Effector memory CD8-positive, alpha-beta T cell (primary cell): ENCODE measurements around the gene FCF1.
A peak's percentile ranks its signal among the peaks of the same experiment; 100 is the strongest.

Experiments used
- ATAC-seq: fragments of 150-1000 bp; cut with Tn5 transposase; replicated peaks from 2 replicates; pipeline ENCODE4 v1.10.0; 2021; ENCODE audit warnings: mild to moderate bottlenecking, moderate library complexity
- DNase-seq, 3 experiments: peaks; one replicate each; pipeline ENCODE4 v3.0.0; 2021
- H3K27ac Mint-ChIP-seq, 2 donors: one replicate each; pipeline ENCODE4 v1.8.0; 2022; ENCODE audit warnings: mild to moderate bottlenecking in 2 of 2, mixed read lengths in 2 of 2, moderate library complexity in 2 of 2
- H3K27me3 Mint-ChIP-seq, 2 donors: one replicate each; pipeline ENCODE4 v1.8.0; 2022; ENCODE audit warnings: mixed read lengths in 2 of 2
- H3K36me3 Mint-ChIP-seq: one replicate; pipeline ENCODE4 v1.8.0; 2022; ENCODE audit warnings: mild to moderate bottlenecking, moderate library complexity, mixed read lengths; ENCODE audit not compliant: insufficient read depth
- H3K4me1 Mint-ChIP-seq, 2 donors: one replicate each; pipeline ENCODE4 v1.8.0; 2022; ENCODE audit warnings: low read depth in 2 of 2, mixed read lengths in 2 of 2
- H3K4me3 Mint-ChIP-seq, 2 donors: one replicate each; pipeline ENCODE4 v1.8.0; 2022; ENCODE audit warnings: mild to moderate bottlenecking in 2 of 2, mixed read lengths in 2 of 2, moderate library complexity in 2 of 2
- H3K9me3 Mint-ChIP-seq, 2 donors: one replicate each; pipeline ENCODE4 v1.8.0; 2022; ENCODE audit warnings: mixed read lengths in 2 of 2
- total RNA-seq, 9 experiments: gene quantifications; one replicate each; lab custom pipeline; 2026; lab: John Stamatoyannopoulos, UW

Gene FCF1, protein sequence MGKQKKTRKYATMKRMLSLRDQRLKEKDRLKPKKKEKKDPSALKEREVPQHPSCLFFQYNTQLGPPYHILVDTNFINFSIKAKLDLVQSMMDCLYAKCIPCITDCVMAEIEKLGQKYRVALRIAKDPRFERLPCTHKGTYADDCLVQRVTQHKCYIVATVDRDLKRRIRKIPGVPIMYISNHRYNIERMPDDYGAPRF
- 24.9 to 81.6 (median 44.5) reads per million in 9 experiments for total RNA-seq

DNA sequence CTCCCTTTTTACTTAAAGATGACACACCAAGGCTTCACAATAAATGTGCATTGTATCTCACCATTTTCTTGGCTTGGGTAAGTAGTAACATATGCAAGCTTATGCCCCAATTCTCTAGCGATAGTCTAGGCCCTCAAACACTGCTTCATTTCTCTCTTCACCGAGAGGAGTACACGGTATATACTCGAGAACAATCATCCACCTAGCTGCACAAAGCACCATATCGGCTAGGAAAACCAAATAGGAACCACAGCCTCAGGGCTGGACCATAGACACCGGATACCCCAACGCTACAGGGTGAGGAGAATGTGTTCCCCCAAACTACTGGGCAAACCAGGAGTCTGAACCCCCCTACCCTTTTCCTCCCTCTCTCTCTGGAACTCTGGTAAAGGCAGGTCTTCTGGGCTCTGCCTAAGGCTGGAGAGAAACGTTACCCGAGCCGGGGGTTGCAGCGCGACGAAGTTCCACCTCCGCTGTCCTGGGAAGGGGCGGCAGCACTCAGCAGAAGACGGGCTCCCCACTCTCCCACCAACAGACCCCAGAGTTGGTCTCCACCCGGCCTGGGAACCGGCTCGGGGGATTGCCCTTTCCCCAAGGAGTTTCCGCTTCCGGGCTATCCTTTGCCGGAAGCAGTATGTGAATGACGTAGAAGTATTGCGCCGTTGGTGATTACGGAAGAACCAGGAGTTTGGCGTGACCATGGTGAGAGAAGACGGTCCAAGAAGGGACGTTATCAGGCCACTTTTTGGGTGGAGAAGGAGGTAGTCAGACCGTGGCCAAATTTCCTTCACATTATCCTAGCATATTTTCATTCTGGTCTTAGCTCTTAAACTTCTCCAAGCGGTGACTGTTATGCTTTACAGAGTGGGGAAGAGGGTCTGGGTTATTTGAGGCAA is at the start of gene FCF1, which contains the start of gene AREL1:
Gene FCF1, plus strand, starts transcription at position 646 of the 896 bp plus-strand sequence. Its CDS starts 54 bp downstream, at position 700.
Gene AREL1, minus strand, starts transcription at position 582 of the 896 bp plus-strand sequence. CDS start 27,465 bp downstream, outside the sequence.
- Mint-ChIP-seq H3K4me1 (peaks cover 23 to 60% of the 10 kb centered on the region in 2 donors), H3K4me3 (peak within 1 kb of the TSS; percentile 90), H3K27ac (peak within 1 kb of the TSS; percentile 95 to 96), H3K36me3 (peaks cover 33% of the 10 kb centered on the region), H3K9me3 (no peaks in the 10 kb centered on the region), H3K27me3 (no peaks in the 10 kb centered on the region)
- ATAC-seq (peak; percentile 97), DNase-seq (peak; percentile 77 to 79 (median 77))

DNA sequence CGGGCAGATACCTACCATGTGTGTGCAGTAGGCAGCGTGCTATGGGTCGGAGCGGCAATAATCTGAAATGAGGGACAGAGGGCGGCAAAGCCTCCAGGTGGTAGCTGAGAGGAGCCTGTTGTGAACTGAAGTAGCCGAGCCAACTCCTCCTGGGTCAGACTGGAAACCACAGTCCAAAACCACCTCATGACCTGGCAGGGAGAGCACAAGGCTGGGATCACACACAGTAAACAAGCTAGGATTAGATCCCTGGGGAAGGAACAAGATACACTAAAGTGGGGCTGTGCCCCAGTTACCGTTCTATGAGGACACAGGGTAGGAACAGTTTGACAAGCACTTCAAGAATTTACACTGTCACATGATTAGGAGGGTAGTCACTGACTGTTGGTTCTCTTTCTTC is 49.1 kb upstream of the FCF1 start:
- ATAC-seq (no peak), DNase-seq (no peak)
- H3K27ac Mint-ChIP-seq: peak overlapping the region in 1 of 2 donors; percentile 71
- H3K4me3 Mint-ChIP-seq: no peak overlapping the region
- no peaks in the 10 kb centered on the region for H3K4me1 Mint-ChIP-seq
- peaks cover 63% of the 10 kb centered on the region for H3K36me3 Mint-ChIP-seq
- H3K27me3 Mint-ChIP-seq: no peaks in the 10 kb centered on the region
- no peaks in the 10 kb centered on the region for H3K9me3 Mint-ChIP-seq

DNA sequence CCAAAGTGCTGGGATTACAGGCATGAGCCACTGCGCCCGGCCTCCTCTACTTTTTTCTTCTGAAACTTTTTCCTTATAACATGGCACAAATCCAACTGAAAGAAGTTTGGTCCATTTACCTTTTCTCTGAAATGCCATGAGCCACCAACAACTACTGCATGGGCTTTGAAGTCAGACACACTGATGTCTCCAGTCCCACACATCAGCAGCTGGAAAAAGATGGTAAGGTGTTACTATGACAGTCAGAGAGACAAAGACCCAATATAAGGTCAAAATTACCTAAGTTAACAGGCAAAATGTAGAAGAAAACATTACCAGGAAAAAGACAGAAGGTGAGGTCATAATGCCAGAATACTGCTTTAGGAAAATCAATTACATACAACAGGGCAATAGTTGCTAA is 48.2 kb upstream of the FCF1 start:
- peaks cover 67% of the 10 kb centered on the region for H3K36me3 Mint-ChIP-seq
- H3K9me3 Mint-ChIP-seq: no peaks in the 10 kb centered on the region

DNA sequence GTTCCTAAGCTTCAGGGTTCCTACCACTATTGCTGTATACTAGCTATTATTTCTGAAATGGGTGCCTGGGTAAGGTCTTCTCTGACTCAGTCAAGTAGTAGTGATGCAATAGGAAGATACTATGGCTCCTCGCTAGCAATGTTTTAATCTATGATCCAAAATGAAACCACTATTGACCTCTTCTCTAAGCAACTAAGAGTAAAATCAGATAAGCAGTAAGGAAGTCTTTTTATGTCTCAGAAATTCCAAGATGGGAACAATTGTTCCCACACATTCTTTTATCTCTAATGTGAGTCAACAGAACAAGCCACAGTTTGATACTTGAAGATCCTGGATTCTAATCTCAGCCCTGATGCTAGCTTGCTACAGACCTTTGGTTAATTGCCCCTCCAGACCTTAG is 45.2 kb upstream of the FCF1 start:
- no peaks in the 10 kb centered on the region for H3K4me1 Mint-ChIP-seq
- ATAC-seq: no peak
- H3K36me3 Mint-ChIP-seq: peaks cover 78% of the 10 kb centered on the region
- peak overlapping the region in 1 of 2 donors; percentile 20 for H3K27ac Mint-ChIP-seq
- H3K27me3 Mint-ChIP-seq: no peaks in the 10 kb centered on the region
- no peaks in the 10 kb centered on the region for H3K9me3 Mint-ChIP-seq
- DNase-seq: no peak
- H3K4me3 Mint-ChIP-seq: no peak overlapping the region

More for the DNA sequence above, 48.2 kb upstream of the FCF1 start:
- Mint-ChIP-seq H3K27me3 (no peaks in the 10 kb centered on the region), H3K4me3 (no peak overlapping the region), H3K27ac (no peak overlapping the region), H3K4me1 (no peaks in the 10 kb centered on the region)
- no peak for DNase-seq
- ATAC-seq: no peak

DNA sequence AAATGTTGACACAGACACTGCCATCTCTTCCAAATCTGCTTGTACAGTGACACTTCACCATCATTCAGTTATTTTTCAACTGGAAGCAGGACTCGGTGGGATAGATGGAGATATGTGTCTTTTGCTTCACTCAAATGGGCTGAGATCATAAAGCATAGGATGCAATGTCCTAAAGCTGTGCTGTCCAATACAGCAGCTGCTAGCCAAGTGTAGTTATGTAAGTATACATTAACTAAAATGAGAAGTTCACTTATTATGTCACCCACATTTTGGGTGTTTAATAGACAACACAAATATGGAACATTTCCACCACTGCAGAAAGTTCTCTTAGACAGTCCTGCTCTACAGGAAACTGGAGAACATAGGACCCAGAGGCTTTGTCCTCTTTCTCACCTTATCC is 43.7 kb upstream of the FCF1 start:
- ATAC-seq: no peak
- Mint-ChIP-seq H3K27ac (no peak overlapping the region), H3K4me1 (no peaks in the 10 kb centered on the region), H3K27me3 (no peaks in the 10 kb centered on the region), H3K36me3 (peaks cover 78% of the 10 kb centered on the region), H3K4me3 (no peak overlapping the region), H3K9me3 (no peaks in the 10 kb centered on the region)
- no peak for DNase-seq

DNA sequence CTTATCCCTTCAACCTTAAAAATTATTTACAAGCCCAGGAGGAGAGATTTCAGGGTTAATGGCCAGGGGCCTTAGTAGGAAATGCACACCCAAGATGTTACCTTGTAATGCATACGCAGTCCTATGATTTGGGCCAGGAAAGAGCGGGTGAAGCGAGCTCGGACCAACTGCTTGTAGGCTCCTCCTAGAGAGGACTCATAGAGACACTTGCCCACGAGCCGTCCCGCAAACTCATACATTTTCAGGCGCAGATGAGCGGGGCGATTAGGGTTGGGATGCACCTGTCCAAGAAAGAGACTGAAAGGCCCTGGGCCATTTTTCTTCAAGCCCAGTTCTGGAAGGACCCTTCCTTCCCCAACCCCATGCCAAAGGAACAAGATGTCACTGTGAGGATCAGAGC is 43.1 kb upstream of the FCF1 start:
- no peak for DNase-seq
- no peaks in the 10 kb centered on the region for H3K4me1 Mint-ChIP-seq
- no peaks in the 10 kb centered on the region for H3K27me3 Mint-ChIP-seq
- H3K27ac Mint-ChIP-seq: no peak overlapping the region
- no peak for ATAC-seq
- no peak overlapping the region for H3K4me3 Mint-ChIP-seq
- no peaks in the 10 kb centered on the region for H3K9me3 Mint-ChIP-seq
- peaks cover 78% of the 10 kb centered on the region for H3K36me3 Mint-ChIP-seq

DNA sequence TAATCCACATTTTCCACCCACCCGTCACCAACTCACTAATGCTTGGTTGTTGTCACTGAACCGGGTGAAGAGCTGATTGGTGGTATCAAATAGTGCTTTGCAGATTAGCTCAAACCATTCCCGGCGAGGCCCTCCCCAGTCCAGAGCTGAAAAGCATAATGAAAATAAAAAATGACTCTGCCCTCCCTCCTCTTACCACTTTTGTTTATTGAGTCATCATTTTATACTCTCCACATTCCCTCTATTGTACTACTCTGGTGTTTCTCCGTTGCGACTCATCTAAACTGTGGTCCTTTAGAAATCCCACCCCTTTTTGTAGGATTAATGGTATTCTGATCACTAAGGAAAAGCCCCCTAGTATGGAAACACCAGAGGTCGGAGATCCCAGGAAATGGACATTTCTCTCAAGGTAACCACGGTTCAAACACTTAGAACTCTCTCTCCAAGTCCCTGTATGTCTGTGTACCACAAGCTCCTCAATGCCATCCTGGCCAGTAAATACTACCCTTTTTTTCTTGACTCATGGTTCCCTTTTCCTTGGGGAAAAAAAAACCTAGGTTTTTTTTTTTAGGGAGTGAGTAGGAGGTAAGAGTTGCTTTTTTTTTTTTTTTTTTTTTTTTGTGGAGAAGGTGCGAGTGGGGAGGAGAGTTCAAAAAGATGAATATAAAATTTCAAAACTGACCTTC is 42.1 kb upstream of the FCF1 start:
- no peak overlapping the region for H3K4me3 Mint-ChIP-seq
- no peaks in the 10 kb centered on the region for H3K27me3 Mint-ChIP-seq
- H3K36me3 Mint-ChIP-seq: peaks cover 74% of the 10 kb centered on the region
- no peak for DNase-seq
- no peaks in the 10 kb centered on the region for H3K9me3 Mint-ChIP-seq
- no peak for ATAC-seq
- H3K27ac Mint-ChIP-seq: no peak overlapping the region
- no peaks in the 10 kb centered on the region for H3K4me1 Mint-ChIP-seq

DNA sequence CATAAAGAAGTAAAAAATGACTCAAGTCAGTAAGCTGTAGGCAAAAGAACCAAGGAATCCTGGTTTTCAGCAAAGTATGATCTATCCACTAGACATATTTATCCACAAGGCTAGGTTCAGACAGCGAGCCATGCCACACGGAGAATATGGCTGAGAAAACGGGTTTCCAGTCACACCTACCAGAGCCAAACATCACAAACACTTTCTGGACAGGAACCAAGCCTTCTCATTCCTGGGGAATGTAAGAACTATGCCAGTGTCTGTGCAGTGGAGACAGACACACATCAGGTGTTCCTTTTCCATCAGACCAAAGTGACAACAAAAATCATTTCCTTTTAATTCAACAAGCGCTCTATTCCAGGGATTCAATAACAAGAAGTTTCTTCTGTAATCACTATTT is 41.2 kb upstream of the FCF1 start:
- ATAC-seq (no peak), DNase-seq (no peak)
- no peak overlapping the region for H3K4me3 Mint-ChIP-seq
- H3K9me3 Mint-ChIP-seq: no peaks in the 10 kb centered on the region
- H3K36me3 Mint-ChIP-seq: peaks cover 71% of the 10 kb centered on the region
- H3K27ac Mint-ChIP-seq: no peak overlapping the region
- H3K27me3 Mint-ChIP-seq: no peaks in the 10 kb centered on the region
- no peaks in the 10 kb centered on the region for H3K4me1 Mint-ChIP-seq

DNA sequence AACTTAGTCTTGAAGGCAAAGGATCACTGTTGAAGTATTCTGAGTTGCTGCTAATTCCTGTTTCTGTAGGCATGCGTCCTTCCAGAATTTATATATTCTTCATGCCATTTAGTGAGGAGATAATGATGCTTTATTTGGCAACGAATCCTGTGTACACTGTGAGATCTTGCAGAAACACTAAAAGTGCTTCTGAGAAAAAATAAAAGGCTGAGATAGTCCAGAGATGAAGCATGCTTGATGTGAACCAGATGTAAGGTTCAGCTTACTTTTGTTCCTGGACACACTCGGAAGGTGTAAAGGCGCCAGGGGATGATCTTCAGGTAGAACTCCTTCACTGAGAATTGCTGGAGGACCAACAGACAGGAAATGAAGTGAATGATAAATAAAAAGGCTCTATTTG is 39.2 kb upstream of the FCF1 start:
- DNase-seq (no peak), ATAC-seq (no peak)
- no peaks in the 10 kb centered on the region for H3K9me3 Mint-ChIP-seq
- no peaks in the 10 kb centered on the region for H3K27me3 Mint-ChIP-seq
- H3K27ac Mint-ChIP-seq: peak overlapping the region in 1 of 2 donors; percentile 13
- no peaks in the 10 kb centered on the region for H3K4me1 Mint-ChIP-seq
- H3K4me3 Mint-ChIP-seq: no peak overlapping the region
- peaks cover 70% of the 10 kb centered on the region for H3K36me3 Mint-ChIP-seq

DNA sequence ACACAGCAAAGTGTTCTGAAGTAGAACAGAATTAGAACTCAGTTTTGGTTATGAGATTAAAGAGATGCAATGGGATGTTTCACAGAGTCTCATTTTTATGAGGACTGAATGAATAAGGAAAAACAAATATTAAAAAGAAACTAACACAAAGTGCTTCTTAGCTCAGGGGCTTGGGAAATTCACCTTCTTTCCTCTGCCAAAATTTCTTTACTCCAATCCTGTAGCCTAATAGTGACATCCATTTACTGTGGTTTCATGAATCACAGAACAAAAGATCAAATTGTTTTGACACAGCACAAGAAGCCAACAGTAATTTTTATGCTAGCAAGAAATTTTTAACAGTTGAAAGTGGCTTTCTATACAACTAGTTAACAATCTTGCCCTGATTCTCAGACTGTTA is 37.7 kb upstream of the FCF1 start:
- H3K4me1 Mint-ChIP-seq: no peaks in the 10 kb centered on the region
- H3K4me3 Mint-ChIP-seq: no peak overlapping the region
- no peak overlapping the region for H3K27ac Mint-ChIP-seq
- H3K9me3 Mint-ChIP-seq: no peaks in the 10 kb centered on the region
- ATAC-seq (no peak), DNase-seq (no peak)
- no peaks in the 10 kb centered on the region for H3K27me3 Mint-ChIP-seq
- H3K36me3 Mint-ChIP-seq: peaks cover 63% of the 10 kb centered on the region

DNA sequence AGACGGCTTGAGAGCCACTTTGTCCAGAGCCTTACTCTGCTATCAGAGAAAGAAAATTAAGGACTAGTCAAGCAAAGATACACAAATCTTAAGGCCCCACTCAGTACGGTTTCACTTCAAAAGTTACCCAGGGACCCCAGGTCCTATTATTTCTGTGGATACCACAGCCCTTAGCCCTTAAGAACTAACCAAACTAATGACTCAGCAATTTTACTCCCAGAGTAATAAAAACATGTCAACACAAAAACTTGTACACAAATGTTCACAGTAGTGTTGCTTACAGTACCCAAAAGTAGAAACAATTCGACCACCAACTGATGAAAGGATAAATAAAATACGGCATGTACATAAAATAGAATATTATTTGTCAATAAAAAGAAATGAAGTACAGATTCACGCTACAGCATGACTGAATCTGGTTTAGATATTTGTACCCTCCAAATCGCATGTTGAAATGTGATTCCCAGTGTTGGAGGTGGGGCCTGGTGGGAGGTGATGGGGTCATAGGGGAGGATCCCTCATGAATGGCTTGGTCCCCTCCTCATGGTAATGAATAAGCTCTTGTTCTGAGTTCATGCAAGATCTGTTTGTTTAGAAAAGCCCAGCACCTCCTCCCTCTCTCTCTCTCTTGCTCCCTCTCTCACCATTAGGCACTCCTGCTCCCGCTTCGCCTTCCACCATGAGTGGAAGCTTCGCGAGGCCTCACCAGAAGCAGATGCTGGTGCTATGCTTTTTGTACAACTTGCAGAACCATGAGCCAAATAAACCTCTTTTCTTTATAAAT is 30.6 kb upstream of the FCF1 start:
- Mint-ChIP-seq H3K27ac (no peak overlapping the region), H3K4me3 (no peak overlapping the region), H3K4me1 (no peaks in the 10 kb centered on the region), H3K9me3 (no peaks in the 10 kb centered on the region), H3K27me3 (no peaks in the 10 kb centered on the region), H3K36me3 (peaks cover 51% of the 10 kb centered on the region)
- ATAC-seq: no peak
- DNase-seq: no peak

DNA sequence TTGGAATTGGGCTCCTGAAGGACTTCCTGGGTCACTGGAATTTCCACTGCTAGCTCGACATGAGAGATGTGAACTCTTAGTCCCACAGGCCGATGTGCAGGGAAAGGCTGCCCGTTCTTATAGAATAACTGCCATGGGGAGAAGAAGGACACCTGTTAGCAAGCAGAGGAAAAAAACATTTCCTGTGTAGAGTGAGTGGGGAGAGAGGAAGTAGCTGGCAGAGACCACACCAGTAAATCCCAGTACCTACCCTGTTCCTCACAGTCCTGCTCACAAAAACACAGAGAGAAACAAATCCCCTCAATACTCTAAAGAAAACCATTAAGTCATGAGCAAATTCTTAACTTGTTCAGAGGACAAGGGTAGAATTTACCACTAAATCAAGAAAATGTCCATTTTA is 29.5 kb upstream of the FCF1 start:
- peaks cover 56% of the 10 kb centered on the region for H3K36me3 Mint-ChIP-seq
- H3K4me3 Mint-ChIP-seq: no peak overlapping the region
- ATAC-seq: no peak
- H3K27me3 Mint-ChIP-seq: no peaks in the 10 kb centered on the region
- H3K27ac Mint-ChIP-seq: peak overlapping the region; percentile 16 to 48
- peaks cover 2 to 3% of the 10 kb centered on the region in 2 donors for H3K4me1 Mint-ChIP-seq
- H3K9me3 Mint-ChIP-seq: no peaks in the 10 kb centered on the region
- no peak for DNase-seq

DNA sequence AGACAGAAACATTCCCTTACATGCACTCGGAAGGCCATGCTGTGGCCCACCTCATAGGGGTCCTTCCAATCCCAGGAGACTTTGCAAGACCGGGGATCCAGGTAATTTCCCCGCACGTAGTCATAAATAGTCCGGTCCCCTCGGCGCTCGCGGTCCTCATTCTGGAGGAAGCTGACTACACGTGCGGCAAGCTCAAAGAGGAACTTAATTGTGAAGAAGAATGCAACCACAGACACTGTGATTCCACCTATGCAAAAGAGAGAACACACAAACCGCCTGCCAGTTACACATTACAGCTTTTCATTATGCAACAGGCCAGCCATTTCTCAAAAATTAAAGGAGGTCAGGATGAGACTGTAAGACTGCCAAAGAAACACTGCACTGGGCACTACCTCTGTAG is 28.5 kb upstream of the FCF1 start:
- H3K9me3 Mint-ChIP-seq: no peaks in the 10 kb centered on the region
- no peak overlapping the region for H3K27ac Mint-ChIP-seq
- no peak overlapping the region for H3K4me3 Mint-ChIP-seq
- ATAC-seq: peak; percentile 32
- H3K4me1 Mint-ChIP-seq: peaks cover 2 to 5% of the 10 kb centered on the region in 2 donors
- peaks cover 60% of the 10 kb centered on the region for H3K36me3 Mint-ChIP-seq
- DNase-seq: no peak
- no peaks in the 10 kb centered on the region for H3K27me3 Mint-ChIP-seq
